Heart right ventricle (tissue), 16 donors: ENCODE results near the gene C20orf144. TPM values are rescaled to one million over a fixed set of nuclear protein-coding genes. Genes with fewer than 3 reads are reported as not detected.

ENCODE experiments used
- ATAC-seq, 8 donors: fragments of 200-7000 bp; cut with Tn5 transposase; one replicate each; pipeline ENCODE4 v1.9.1; 2020; ENCODE audit warnings: mild to moderate bottlenecking in 8 of 8, moderate library complexity in 8 of 8, moderate number of reproducible peaks in 1 of 8
- DNase-seq, 2 donors: peaks; one replicate each; pipeline ENCODE4 v3.0.0-alpha.2; 2020
- H3K27ac ChIP-seq, 10 donors: fragments of 200-600 bp; sonication (generic) in 2 of 10; one replicate each; pipeline versions ENCODE4 v1.5.0 to v1.8.0; 2020 to 2022; ENCODE audit warnings: mild to moderate bottlenecking in 3 of 10
- H3K27me3 ChIP-seq, 7 donors: fragments of 200-600 bp; one replicate each; pipeline ENCODE4 v1.8.0; 2021 to 2022; ENCODE audit warnings: mild to moderate bottlenecking in 2 of 7
- H3K36me3 ChIP-seq, 9 donors: fragments of 200-600 bp; sonication (generic) in 1 of 9; one replicate each; pipeline versions ENCODE4 v1.5.0 to v1.8.0; 2020 to 2022; ENCODE audit warnings: mild to moderate bottlenecking in 2 of 9
- H3K4me1 ChIP-seq, 9 donors: fragments of 200-600 bp; sonication (generic) in 1 of 9; one replicate each; pipeline versions ENCODE4 v1.5.0 to v1.8.0; 2020 to 2022; ENCODE audit warnings: mild to moderate bottlenecking in 4 of 9
- H3K4me3 ChIP-seq, 10 donors: fragments of 200-600 bp; sonication (generic) in 2 of 10; one replicate each; pipeline versions ENCODE4 v1.5.0 to v1.8.0; 2020 to 2022; ENCODE audit warnings: mild to moderate bottlenecking in 7 of 10, moderate library complexity in 2 of 10
- H3K9me3 ChIP-seq, 11 donors: fragments of 200-600 bp in 10 of 11; sonication (generic) in 2 of 11; one replicate each; pipeline versions ENCODE4 v1.5.0 to v1.8.0; 2013 to 2022; ENCODE audit warnings: mild to moderate bottlenecking in 2 of 11, control low read depth in 1 of 11, moderate library complexity in 1 of 11
- CTCF ChIP-seq, 9 donors: fragments of 200-600 bp; sonication (generic) in 2 of 9; IDR thresholded peaks; one replicate each; pipeline versions ENCODE4 v1.5.0 to v1.8.0; 2021 to 2022; ENCODE audit warnings: antibody characterized with exemption in 9 of 9, mild to moderate bottlenecking in 5 of 9, moderate library complexity in 1 of 9
- WGBS, 2 donors: extraction: QIAGEN DNeasy Blood & Tissue Kit; methylation state at CpG; one replicate each; pipeline ENCODE4 v1.1.7; 2013; ENCODE audit warnings: inconsistent platforms in 1 of 2; 5-methylcytosine and 5-hydroxymethylcytosine counted together
- intact Hi-C, 10 donors: fragments of 100-400 bp; cut with DNase I; formaldehyde crosslinking; loops; one replicate each; pipeline versions ENCODE4 v1.11.1 to v1.14.2; 2022
- polyA plus RNA-seq, 2 donors: library from polyadenylated mRNA; stranded (reverse); fragments of 200-250 nt; gene quantifications; one replicate each; pipeline ENCODE4 v1.2.3, GENCODE V29; 2013
- total RNA-seq, 10 donors: library from RNA; stranded (reverse); fragmentation: NEBNext Ultra II Directional in 3 of 10; extraction: Animal tissue kit (Norgen Biotek cat#: 25700) in 3 of 10; gene quantifications; one replicate each; pipeline versions ENCODE4 v1.2.1 to v1.2.4, GENCODE V29; 2021 to 2023
- donor health status: Arrhythmogenic right ventricular cardiomyopathy.
- donor health status: ischemic (EF 13 %, LVEDD 7.1; RV severe dilation, severe dysfunction).
- donor health status: healthy with polysubstance abuse.
- donor health status: DM: no; HTN: yes; CAD: no.
- donor health status: DM: no; HTN: no; CAD: no.
- donor health status: ischemic (EF 25% LVEDD 6.9; RV normal size, moderate dysfunction).
- donor health status: ischemic (EF 25% LVEDD 5.7; RV mildly dilated, moderate dysfunction).
- donor health status: healthy.
- donor health status: DM: yes; HTN: yes; CAD: no.
- donor health status: Ischemic cardiomyopathy.
- donor health status: ischemic (EF 35%, LVEDD 5.7; RV mildly dilated, moderate dysfunction).
- donor health status: nonischemic (EF 11% LVEDD 7.7; RV severe dilation, severe dysfunction).
- donor health status: DM: yes; HTN: yes; CAD: no.
- donor health status: PGD.
- donor health status: ischemic (EF 29% LVEDD 5.4; RV normal size, mild dysfunction).
- donor health status: nonischemic (EF 23%, LVEDD 6.1; RV moderate dilation, normal function).

Gene C20orf144
- total and polyA plus RNA-seq, 12 donors, result 0.03 TPM; not detected in 11

GRCh38 chr20:33650753-33651561 is 11.2 kb upstream of the C20orf144 start:
- H3K27ac ChIP-seq, result no peak overlapping the region
- 83 to 84% methylated on average over 10 of the region's 10 CpGs for WGBS, 2 donors
- no peak overlapping the region for H3K4me3 ChIP-seq
- no peaks in the 10 kb centered on the region for H3K27me3 ChIP-seq
- H3K36me3 ChIP-seq, result peaks cover 0 to 9% (median 0%) of the 10 kb centered on the region in 9 donors
- H3K4me1 ChIP-seq, result peaks cover 4 to 49% (median 37%) of the 10 kb centered on the region in 9 donors
- DNase-seq (no peak), ATAC-seq (no peak)
- H3K9me3 ChIP-seq, result no peaks in the 10 kb centered on the region
- intact Hi-C loops, result loop anchor here in 6 of 10 donors (5.0 to 10.0 kb wide), 4 partner anchors 189 to 256 kb away; no protein-coding TSS in a partner anchor
- no peak for TF ChIP-seq CTCF (IDR thresholded peaks at IDR 0.05)

- Histone ChIP-seq H3K27ac (no peak overlapping the region), H3K4me1 (peaks cover 4 to 48% (median 37%) of the 10 kb centered on the region in 9 donors), H3K27me3 (no peaks in the 10 kb centered on the region), H3K4me3 (no peak overlapping the region), H3K36me3 (peaks cover 0 to 5% (median 0%) of the 10 kb centered on the region in 9 donors), H3K9me3 (no peaks in the 10 kb centered on the region)
- intact Hi-C loops, result loop anchor here in 7 of 10 donors (2.0 to 10.0 kb wide), 5 partner anchors 189 to 257 kb away; no protein-coding TSS in a partner anchor
- 73 to 82% methylated on average over 13 of the region's 13 CpGs for WGBS, 2 donors
- no peak for DNase-seq
- TF ChIP-seq CTCF (IDR thresholded peaks at IDR 0.05), result no peak
- ATAC-seq, result no peak
These were observed 10.5 kb upstream of the C20orf144 start for GRCh38 chr20:33651562-33652048.

GRCh38 chr20:33653218-33653899 is 8.8 kb upstream of the C20orf144 start:
- H3K27ac ChIP-seq, result peak overlapping the region in 1 of 10 donors; percentile 6
- peak; percentile 48 to 75 (median 63) for ATAC-seq
- intact Hi-C loops, result loop anchor here in 8 of 10 donors (1.0 to 10.0 kb wide), 6 partner anchors 191 to 259 kb away; no protein-coding TSS in a partner anchor
- no peaks in the 10 kb centered on the region for H3K9me3 ChIP-seq
- peak in 1 of 2 donors; percentile 60 for DNase-seq
- peaks cover 0 to 20% (median 3%) of the 10 kb centered on the region in 9 donors for H3K36me3 ChIP-seq
- peaks cover 4 to 32% (median 23%) of the 10 kb centered on the region in 9 donors for H3K4me1 ChIP-seq
- 42 to 48% methylated on average over 16 of the region's 16 CpGs for WGBS, 2 donors
- TF ChIP-seq CTCF (IDR thresholded peaks at IDR 0.05), result peak; percentile 51 to 80 (median 74)
- H3K27me3 ChIP-seq, result no peaks in the 10 kb centered on the region
- peak overlapping the region in 5 of 10 donors; percentile 1 to 38 (median 21) for H3K4me3 ChIP-seq
